Right renal cortex interstitium (tissue), 3 donors: Measurements from ENCODE around the gene RHEB. TPM values are rescaled to one million over a fixed set of nuclear protein-coding genes. Genes with fewer than 3 reads are reported as not detected.

Experiments used
- DNase-seq, 3 donors: peaks; one replicate each; pipeline ENCODE4 v3.0.0-alpha.2; 2013; ENCODE audit warnings: low read depth in 3 of 3, low spot score in 2 of 3
- polyA plus RNA-seq, 3 donors: library from polyadenylated mRNA; unstranded; fragments of 120-200 nt; gene quantifications; one replicate each; pipeline ENCODE4 v1.2.1, GENCODE V29; 2013; ENCODE audit not compliant: insufficient read length in 3 of 3

The RHEB gene
- polyA plus RNA-seq, 3 donors, result 147 to 154 (median 149) TPM

DNA sequence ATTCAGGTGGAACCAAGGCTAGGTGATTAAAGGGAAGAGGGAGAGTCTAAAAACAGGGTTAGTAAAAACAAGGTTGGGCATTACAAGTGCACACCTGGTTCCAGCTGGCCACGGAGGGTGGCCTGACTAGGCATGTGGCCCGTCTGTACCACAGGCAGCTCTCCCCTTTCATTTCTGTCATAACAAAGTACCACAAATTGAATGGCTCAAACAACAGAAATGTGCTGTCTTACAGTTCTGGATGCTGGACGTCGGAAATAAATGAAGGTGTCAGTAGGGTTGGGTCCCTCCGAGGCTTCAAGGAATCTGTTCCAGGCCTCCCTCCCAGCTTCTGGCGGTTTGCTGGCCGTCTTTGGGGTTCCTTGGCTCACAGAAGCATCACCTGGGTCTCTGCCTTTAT is 96.5 kb downstream of the RHEB start:
- DNase-seq, result no peak

DNA sequence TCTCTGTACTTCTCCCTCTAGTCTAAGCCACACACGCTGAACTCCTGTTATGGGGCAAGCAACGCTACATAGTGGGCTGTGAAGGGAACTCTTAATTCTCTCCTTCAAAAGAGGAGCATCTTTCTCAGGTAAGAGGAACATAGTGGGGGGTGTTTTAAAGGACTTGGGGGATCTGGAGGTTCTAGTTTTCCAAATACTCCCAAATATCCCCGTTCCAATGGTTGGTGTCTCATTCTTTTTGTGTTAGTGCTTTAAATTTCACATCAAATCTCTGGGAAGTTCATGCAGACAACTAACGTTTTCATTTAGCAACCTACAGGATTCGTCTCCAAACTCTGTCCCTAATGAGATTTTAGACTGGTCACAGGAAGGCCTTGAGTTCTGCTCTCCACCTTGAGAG is 97.5 kb downstream of the RHEB start:
- no peak for DNase-seq

DNA sequence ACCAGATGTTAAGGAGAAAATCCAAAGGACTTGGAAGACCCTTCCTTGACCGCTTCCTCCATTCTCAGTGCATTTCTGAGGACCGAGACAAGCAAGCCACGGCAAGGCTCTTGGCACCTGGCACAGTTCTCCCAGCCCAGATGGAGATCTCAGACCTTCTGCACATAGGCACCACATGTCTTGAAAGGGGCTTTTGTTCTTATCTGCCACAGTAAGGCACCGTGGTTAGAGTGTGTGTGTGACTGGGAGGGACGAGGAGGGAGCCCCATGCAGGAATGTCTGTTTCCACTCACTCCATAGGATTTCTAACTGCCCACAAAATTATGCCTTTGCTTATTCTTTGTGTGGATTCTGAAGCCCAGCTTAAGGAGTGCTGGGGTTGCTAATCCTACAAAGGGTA is 99.6 kb downstream of the RHEB start:
- no peak for DNase-seq

DNA sequence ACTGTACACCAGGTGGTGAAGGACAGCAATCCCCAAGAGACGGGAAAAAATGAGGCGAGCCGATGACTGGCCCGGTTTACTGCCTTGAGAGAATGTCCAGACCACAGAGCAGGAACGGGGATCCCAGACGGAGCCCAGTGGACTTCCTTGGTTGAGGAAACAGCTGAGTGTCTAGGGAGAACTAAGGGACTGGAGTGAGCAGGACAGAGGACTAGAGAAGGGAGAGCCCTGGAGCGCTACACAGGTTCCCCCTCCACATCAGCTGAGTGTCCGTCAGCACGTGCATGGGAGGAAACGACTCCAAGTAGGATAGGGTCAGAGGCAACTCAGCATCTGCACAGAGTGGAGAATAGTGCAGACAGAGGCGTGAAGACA is 102.8 kb downstream of the RHEB start:
- DNase-seq, result no peak

DNA sequence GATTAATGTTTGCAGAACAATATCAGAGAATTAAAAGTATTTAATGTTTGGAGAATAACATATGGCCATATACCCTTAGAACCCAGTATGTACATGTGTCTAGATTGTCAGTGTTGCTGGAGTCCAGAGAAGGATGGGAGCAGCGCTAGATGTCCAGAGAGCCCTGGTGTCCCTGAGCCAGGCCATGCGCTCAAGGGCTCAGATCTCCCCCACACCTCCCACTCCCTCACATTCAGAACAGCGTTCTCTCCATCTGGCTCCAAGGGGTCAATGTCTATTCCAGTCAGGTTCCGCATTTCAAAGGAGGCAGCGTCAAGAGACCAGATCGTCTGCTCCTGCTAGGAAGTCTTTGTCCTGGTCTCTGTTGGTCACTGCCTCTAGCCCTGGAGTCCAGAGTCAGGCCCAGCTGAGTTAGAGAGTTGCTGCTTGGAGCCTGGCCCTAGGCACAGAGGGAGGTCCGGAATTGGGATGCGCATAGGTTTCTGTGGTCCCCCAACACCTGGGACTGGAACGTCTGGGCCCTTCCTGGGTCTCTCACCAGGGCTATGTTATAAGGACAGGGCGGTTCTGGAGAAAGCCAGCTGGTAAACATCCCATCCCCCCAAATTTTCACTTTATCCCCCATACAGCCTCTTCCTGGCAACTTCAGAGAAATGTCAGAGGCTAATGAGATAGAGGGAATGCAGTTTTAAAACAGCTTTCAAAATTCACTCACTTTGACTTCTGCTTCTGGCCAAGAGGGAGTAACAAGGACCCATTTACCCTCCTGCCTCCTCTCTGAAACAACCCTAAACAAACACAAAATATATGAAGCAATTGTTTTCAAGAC is 103.4 kb downstream of the RHEB start:
- no peak for DNase-seq

Other genes with a start within 250 kb of the RHEB start
- gene NUB1, start 178.1 kb downstream of the RHEB start, polyA plus RNA-seq, result 10 to 100 TPM; 80.3 to 97.9 (median 86.6) TPM
- gene WDR86, start 109.9 kb downstream of the RHEB start, polyA plus RNA-seq, result 10 to 100 TPM; 20.4 to 23.6 (median 21.1) TPM
- 1 to 10 TPM; 1.7 to 2.2 (median 2.1) TPM for gene CRYGN, start 79.8 kb downstream of the RHEB start, polyA plus RNA-seq